Heart right ventricle (tissue), 16 donors: ENCODE data around the gene MIOX. TPM values are rescaled to one million over a fixed set of nuclear protein-coding genes. Genes with fewer than 3 reads are reported as not detected.

Experiments used
- ATAC-seq, 8 donors: fragments of 200-7000 bp; cut with Tn5 transposase; one replicate each; pipeline ENCODE4 v1.9.1; 2020; ENCODE audit warnings: mild to moderate bottlenecking in 8 of 8, moderate library complexity in 8 of 8, moderate number of reproducible peaks in 1 of 8
- DNase-seq, 2 donors: peaks; one replicate each; pipeline ENCODE4 v3.0.0-alpha.2; 2020
- H3K27ac ChIP-seq, 10 donors: fragments of 200-600 bp; sonication (generic) in 2 of 10; one replicate each; pipeline versions ENCODE4 v1.5.0 to v1.8.0; 2020 to 2022; ENCODE audit warnings: mild to moderate bottlenecking in 3 of 10
- H3K27me3 ChIP-seq, 7 donors: fragments of 200-600 bp; one replicate each; pipeline ENCODE4 v1.8.0; 2021 to 2022; ENCODE audit warnings: mild to moderate bottlenecking in 2 of 7
- H3K36me3 ChIP-seq, 9 donors: fragments of 200-600 bp; sonication (generic) in 1 of 9; one replicate each; pipeline versions ENCODE4 v1.5.0 to v1.8.0; 2020 to 2022; ENCODE audit warnings: mild to moderate bottlenecking in 2 of 9
- H3K4me1 ChIP-seq, 9 donors: fragments of 200-600 bp; sonication (generic) in 1 of 9; one replicate each; pipeline versions ENCODE4 v1.5.0 to v1.8.0; 2020 to 2022; ENCODE audit warnings: mild to moderate bottlenecking in 4 of 9
- H3K4me3 ChIP-seq, 10 donors: fragments of 200-600 bp; sonication (generic) in 2 of 10; one replicate each; pipeline versions ENCODE4 v1.5.0 to v1.8.0; 2020 to 2022; ENCODE audit warnings: mild to moderate bottlenecking in 7 of 10, moderate library complexity in 2 of 10
- H3K9me3 ChIP-seq, 11 donors: fragments of 200-600 bp in 10 of 11; sonication (generic) in 2 of 11; one replicate each; pipeline versions ENCODE4 v1.5.0 to v1.8.0; 2013 to 2022; ENCODE audit warnings: mild to moderate bottlenecking in 2 of 11, control low read depth in 1 of 11, moderate library complexity in 1 of 11
- CTCF ChIP-seq, 9 donors: fragments of 200-600 bp; sonication (generic) in 2 of 9; IDR thresholded peaks; one replicate each; pipeline versions ENCODE4 v1.5.0 to v1.8.0; 2021 to 2022; ENCODE audit warnings: antibody characterized with exemption in 9 of 9, mild to moderate bottlenecking in 5 of 9, moderate library complexity in 1 of 9
- WGBS, 2 donors: extraction: QIAGEN DNeasy Blood & Tissue Kit; methylation state at CpG; one replicate each; pipeline ENCODE4 v1.1.7; 2013; ENCODE audit warnings: inconsistent platforms in 1 of 2; 5-methylcytosine and 5-hydroxymethylcytosine counted together
- intact Hi-C, 10 donors: fragments of 100-400 bp; cut with DNase I; formaldehyde crosslinking; loops; one replicate each; pipeline versions ENCODE4 v1.11.1 to v1.14.2; 2022
- polyA plus RNA-seq, 2 donors: library from polyadenylated mRNA; stranded (reverse); fragments of 200-250 nt; gene quantifications; one replicate each; pipeline ENCODE4 v1.2.3, GENCODE V29; 2013
- total RNA-seq, 10 donors: library from RNA; stranded (reverse); fragmentation: NEBNext Ultra II Directional in 3 of 10; extraction: Animal tissue kit (Norgen Biotek cat#: 25700) in 3 of 10; gene quantifications; one replicate each; pipeline versions ENCODE4 v1.2.1 to v1.2.4, GENCODE V29; 2021 to 2023
- donor health status: Arrhythmogenic right ventricular cardiomyopathy.
- donor health status: ischemic (EF 13 %, LVEDD 7.1; RV severe dilation, severe dysfunction).
- donor health status: healthy with polysubstance abuse.
- donor health status: DM: no; HTN: yes; CAD: no.
- donor health status: DM: no; HTN: no; CAD: no.
- donor health status: ischemic (EF 25% LVEDD 6.9; RV normal size, moderate dysfunction).
- donor health status: ischemic (EF 25% LVEDD 5.7; RV mildly dilated, moderate dysfunction).
- donor health status: healthy.
- donor health status: DM: yes; HTN: yes; CAD: no.
- donor health status: Ischemic cardiomyopathy.
- donor health status: ischemic (EF 35%, LVEDD 5.7; RV mildly dilated, moderate dysfunction).
- donor health status: nonischemic (EF 11% LVEDD 7.7; RV severe dilation, severe dysfunction).
- donor health status: DM: yes; HTN: yes; CAD: no.
- donor health status: PGD.
- donor health status: ischemic (EF 29% LVEDD 5.4; RV normal size, mild dysfunction).
- donor health status: nonischemic (EF 23%, LVEDD 6.1; RV moderate dilation, normal function).

The MIOX gene
- total and polyA plus RNA-seq, 12 donors: not detected

- 50 to 54% methylated on average over 29 of the region's 29 CpGs for WGBS, 2 donors
- H3K36me3 ChIP-seq: peaks cover 0 to 43% (median 17%) of the 10 kb centered on the region in 9 donors
- H3K4me3 ChIP-seq: peak overlapping the region; percentile 50 to 86 (median 78)
- H3K27ac ChIP-seq: peak overlapping the region; percentile 69 to 99 (median 94)
- H3K9me3 ChIP-seq: no peaks in the 10 kb centered on the region
- H3K27me3 ChIP-seq: peaks cover 0 to 23% (median 10%) of the 10 kb centered on the region in 7 donors
- intact Hi-C loops: loop anchor here in 2 of 10 donors (5.0 to 10.0 kb wide), 3 partner anchors 35 to 282 kb away; partner anchors contain the start of genes SYCE3 (in 1 of the 2) and TUBGCP6 (in 1 of the 2)
- H3K4me1 ChIP-seq: peaks cover 13 to 72% (median 51%) of the 10 kb centered on the region in 9 donors
- DNase-seq: peak; percentile 64 to 67
- TF ChIP-seq CTCF (IDR thresholded peaks at IDR 0.05): no peak
- ATAC-seq: peak in 6 of 8 donors; percentile 1 to 8 (median 6)
Observed at GRCh38 chr22:50526834-50527801, 40.5 kb downstream of the MIOX start.

GRCh38 chr22:50527921-50528681 lies 41.4 kb downstream of the MIOX start:
- H3K36me3 ChIP-seq: peaks cover 0 to 33% (median 8%) of the 10 kb centered on the region in 9 donors
- peak overlapping the region in 6 of 10 donors; percentile 95 to 99 (median 96) for H3K27ac ChIP-seq
- no peak for TF ChIP-seq CTCF (IDR thresholded peaks at IDR 0.05)
- peaks cover 0 to 31% (median 13%) of the 10 kb centered on the region in 7 donors for H3K27me3 ChIP-seq
- H3K9me3 ChIP-seq: no peaks in the 10 kb centered on the region
- intact Hi-C loops: loop anchor here in 2 of 10 donors (5.0 to 10.0 kb wide), 3 partner anchors 34 to 283 kb away; partner anchors contain the start of genes SYCE3 (in 1 of the 2) and TUBGCP6 (in 1 of the 2)
- peaks cover 13 to 81% (median 61%) of the 10 kb centered on the region in 9 donors for H3K4me1 ChIP-seq
- ATAC-seq (no peak), DNase-seq (no peak)
- WGBS, 2 donors: 92% methylated on average over 18 of the region's 18 CpGs
- H3K4me3 ChIP-seq: peak overlapping the region in 4 of 10 donors; percentile 68 to 86 (median 82)

- DNase-seq: no peak
- Histone ChIP-seq H3K4me3 (peak overlapping the region in 9 of 10 donors; percentile 40 to 86 (median 72)), H3K9me3 (no peaks in the 10 kb centered on the region), H3K36me3 (peaks cover 0 to 26% (median under 1%) of the 10 kb centered on the region in 9 donors), H3K27me3 (peaks cover 3 to 39% (median 18%) of the 10 kb centered on the region in 7 donors), H3K27ac (peak overlapping the region; percentile 84 to 99 (median 95)), H3K4me1 (peaks cover 13 to 80% (median 62%) of the 10 kb centered on the region in 9 donors)
- 63 to 69% methylated on average over 15 of the region's 15 CpGs for WGBS, 2 donors
- ATAC-seq: no peak
- no peak for TF ChIP-seq CTCF (IDR thresholded peaks at IDR 0.05)
- intact Hi-C loops: loop anchor here in 2 of 10 donors (5.0 to 10.0 kb wide), 3 partner anchors 33 to 284 kb away; partner anchors contain the start of genes SYCE3 (in 1 of the 2) and TUBGCP6 (in 1 of the 2)
Observed at GRCh38 chr22:50528682-50529415, 42.2 kb downstream of the MIOX start.
